Transverse colon (tissue), 4 donors: ENCODE results near the gene METAP2. TPM values are rescaled to one million over a fixed set of nuclear protein-coding genes. Genes with fewer than 3 reads are reported as not detected.
"Not testable (repeated sequence)": the region's sequence is repeated elsewhere in the genome, so short reads cannot be mapped to it uniquely, and the experiment has no call there.

Source experiments
- DNase-seq: peaks from one replicate; pipeline ENCODE4 v3.0.0-alpha.2; 2019
- H3K27ac ChIP-seq, 4 donors: fragments of 200-600 bp; sonication (generic); 2 replicates each; pipeline ENCODE4 v1.5.1; 2016 to 2018; ENCODE audit warnings: inconsistent platforms in 4 of 4
- H3K27me3 ChIP-seq: fragments of 200-600 bp; sonication (generic); 2 replicates; pipeline ENCODE4 v1.5.1; 2017; ENCODE audit warnings: inconsistent platforms
- H3K36me3 ChIP-seq, 4 donors: fragments of 200-600 bp; sonication (generic); 2 replicates each; pipeline ENCODE4 v1.5.1; 2017 to 2019; ENCODE audit warnings: inconsistent platforms in 4 of 4
- H3K4me1 ChIP-seq, 4 donors: fragments of 200-600 bp; sonication (generic); 2 replicates each; pipeline ENCODE4 v1.5.1; 2017 to 2020; ENCODE audit warnings: inconsistent platforms in 4 of 4
- H3K4me3 ChIP-seq, 4 donors: fragments of 200-600 bp; sonication (generic); 1 replicate in 1 of 4; 2 replicates in 3 of 4; pipeline versions ENCODE4 v1.5.1 to v1.6.1; 2017 to 2019; ENCODE audit warnings: inconsistent platforms in 4 of 4
- H3K9me3 ChIP-seq, 2 donors: fragments of 200-600 bp; sonication (generic); 2 replicates each; pipeline ENCODE4 v1.5.1; 2017 to 2019; ENCODE audit warnings: inconsistent platforms in 2 of 2
- EP300 ChIP-seq: sonication (generic); formaldehyde crosslinking; IDR thresholded peaks from one replicate; pipeline ENCODE4 v1.6.1; 2017; ENCODE audit warnings: antibody characterized with exemption, low read depth
- POLR2A ChIP-seq: fragments of 450-650 bp; IDR thresholded peaks from one replicate; pipeline ENCODE4 v1.6.1; 2016; ENCODE audit warnings: antibody characterized with exemption, mild to moderate bottlenecking, moderate library complexity
- POLR2AphosphoS5 ChIP-seq, 3 donors: sonication (generic); formaldehyde crosslinking; IDR thresholded peaks; one replicate each; pipeline ENCODE4 v1.6.1; 2016; ENCODE audit warnings: antibody characterized with exemption in 3 of 3
- WGBS, 2 donors: methylation state at CpG; one replicate each; pipeline ENCODE4 v1.1.5; 2018; ENCODE audit warnings: low coverage in 1 of 2; 5-methylcytosine and 5-hydroxymethylcytosine counted together
- in situ Hi-C, 4 donors: fragments of 200-750 bp; cut with MboI; loops; one replicate each; pipeline versions ENCODE4 v1.15.0 to v1.15.1; 2017; ENCODE audit warnings: low sequenced_read_pairs in 3 of 4, low pct_ligation_motif_present in 1 of 4, low pct_unique_long_range_greater_than_20kb in 1 of 4
- intact Hi-C: fragments of 100-400 bp; cut with DNase I; formaldehyde crosslinking; loops from one replicate; pipeline ENCODE4 v1.15.1; 2023; ENCODE audit warnings: low total_unique reads
- total RNA-seq, 4 donors: library from RNA; depleted of rRNA; stranded (reverse); fragments of >200 nt; gene quantifications; one replicate each; pipeline ENCODE4 v1.1.0, GENCODE V29; 2016
- TF ChIP-seq, protein P1 (sequence below), 5 experiments: fragments of 200-600 bp in 3 of 5; fragments of 450-650 bp in 2 of 5; sonication (generic) in 3 of 5; IDR thresholded peaks; 1 replicate in 2 of 5; 2 replicates in 3 of 5; pipeline ENCODE4 v1.5.1; 2016 to 2017; ENCODE audit warnings: antibody characterized with exemption in 5 of 5, inconsistent platforms in 3 of 5, mild to moderate bottlenecking in 2 of 5, moderate library complexity in 1 of 5

Gene METAP2
- total RNA-seq, 4 donors from 2014 or later = 5.2 to 59.7 (median 42.7) TPM

DNA sequence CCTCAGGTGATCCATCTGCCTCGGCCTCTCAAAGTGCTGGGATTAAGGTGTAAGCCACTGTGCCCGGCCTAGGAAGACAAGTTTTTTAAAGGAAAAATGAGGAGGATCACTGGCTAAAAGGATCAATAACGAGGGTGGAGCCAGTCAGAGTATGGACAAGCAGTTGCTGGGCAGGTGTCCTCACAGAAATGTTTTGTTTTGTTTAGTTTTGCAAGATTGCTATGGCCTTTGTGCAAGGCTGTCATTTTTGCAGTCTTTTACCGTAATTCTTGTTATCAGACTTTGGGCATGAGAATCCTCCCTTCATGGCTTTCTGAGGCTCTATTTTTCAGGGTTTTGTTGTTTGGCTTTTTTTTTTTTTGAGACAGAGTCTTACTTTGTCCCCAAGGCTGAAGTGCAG lies 11.9 kb upstream of the METAP2 start:
- no peak for DNase-seq
- Histone ChIP-seq H3K9me3 (peaks cover 15 to 17% of the 10 kb centered on the region in 2 donors), H3K4me3 (no peak overlapping the region), H3K27me3 (no peaks in the 10 kb centered on the region), H3K27ac (no peak overlapping the region), H3K36me3 (no peaks in the 10 kb centered on the region), H3K4me1 (no peaks in the 10 kb centered on the region)
- 85 to 96% methylated on average over 4 of the region's 4 CpGs for WGBS, 2 donors
- in situ Hi-C loops = no loop called here
- no peak for TF ChIP-seq POLR2AphosphoS5 (IDR thresholded peaks at IDR 0.05)
- no peak for TF ChIP-seq POLR2A
- TF ChIP-seq EP300 = no peak
- TF ChIP-seq, protein P1, sequence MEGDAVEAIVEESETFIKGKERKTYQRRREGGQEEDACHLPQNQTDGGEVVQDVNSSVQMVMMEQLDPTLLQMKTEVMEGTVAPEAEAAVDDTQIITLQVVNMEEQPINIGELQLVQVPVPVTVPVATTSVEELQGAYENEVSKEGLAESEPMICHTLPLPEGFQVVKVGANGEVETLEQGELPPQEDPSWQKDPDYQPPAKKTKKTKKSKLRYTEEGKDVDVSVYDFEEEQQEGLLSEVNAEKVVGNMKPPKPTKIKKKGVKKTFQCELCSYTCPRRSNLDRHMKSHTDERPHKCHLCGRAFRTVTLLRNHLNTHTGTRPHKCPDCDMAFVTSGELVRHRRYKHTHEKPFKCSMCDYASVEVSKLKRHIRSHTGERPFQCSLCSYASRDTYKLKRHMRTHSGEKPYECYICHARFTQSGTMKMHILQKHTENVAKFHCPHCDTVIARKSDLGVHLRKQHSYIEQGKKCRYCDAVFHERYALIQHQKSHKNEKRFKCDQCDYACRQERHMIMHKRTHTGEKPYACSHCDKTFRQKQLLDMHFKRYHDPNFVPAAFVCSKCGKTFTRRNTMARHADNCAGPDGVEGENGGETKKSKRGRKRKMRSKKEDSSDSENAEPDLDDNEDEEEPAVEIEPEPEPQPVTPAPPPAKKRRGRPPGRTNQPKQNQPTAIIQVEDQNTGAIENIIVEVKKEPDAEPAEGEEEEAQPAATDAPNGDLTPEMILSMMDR (IDR thresholded peaks at IDR 0.05) = no peak
- intact Hi-C loops = no loop called here

DNA sequence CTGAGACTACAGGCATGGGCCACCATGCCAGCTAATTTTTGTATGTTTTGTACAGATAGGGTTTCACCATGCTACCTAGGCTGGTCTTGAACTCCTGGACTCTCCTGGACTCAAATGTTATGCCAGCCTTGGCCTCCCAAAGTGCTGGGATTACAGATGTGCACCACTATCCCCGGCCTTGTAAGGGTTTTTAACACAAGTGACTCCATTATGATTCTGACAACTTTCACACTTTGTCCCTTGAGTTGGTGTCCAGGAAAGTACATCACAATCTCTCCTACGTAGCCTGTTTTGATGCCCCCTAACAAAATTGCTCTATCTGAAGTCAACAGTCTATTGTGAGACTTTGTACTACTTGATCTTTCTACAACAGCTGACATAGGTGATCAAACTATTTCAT lies 11.4 kb upstream of the METAP2 start:
- H3K4me3 ChIP-seq = no peak overlapping the region
- no peak overlapping the region for H3K27ac ChIP-seq
- H3K9me3 ChIP-seq = peaks cover 10 to 13% of the 10 kb centered on the region in 2 donors
- TF ChIP-seq POLR2A (no peak), EP300 (no peak), POLR2AphosphoS5 (IDR thresholded peaks at IDR 0.05) (no peak)
- TF ChIP-seq, protein P1 (IDR thresholded peaks at IDR 0.05) = no peak
- WGBS, 2 donors = 95 to 100% methylated on average over 1 to 2 of the region's 2 CpGs
- no peak for DNase-seq
- in situ Hi-C loops = no loop called here
- no peaks in the 10 kb centered on the region for H3K27me3 ChIP-seq
- H3K36me3 ChIP-seq = no peaks in the 10 kb centered on the region
- intact Hi-C loops = no loop called here
- no peaks in the 10 kb centered on the region for H3K4me1 ChIP-seq

DNA sequence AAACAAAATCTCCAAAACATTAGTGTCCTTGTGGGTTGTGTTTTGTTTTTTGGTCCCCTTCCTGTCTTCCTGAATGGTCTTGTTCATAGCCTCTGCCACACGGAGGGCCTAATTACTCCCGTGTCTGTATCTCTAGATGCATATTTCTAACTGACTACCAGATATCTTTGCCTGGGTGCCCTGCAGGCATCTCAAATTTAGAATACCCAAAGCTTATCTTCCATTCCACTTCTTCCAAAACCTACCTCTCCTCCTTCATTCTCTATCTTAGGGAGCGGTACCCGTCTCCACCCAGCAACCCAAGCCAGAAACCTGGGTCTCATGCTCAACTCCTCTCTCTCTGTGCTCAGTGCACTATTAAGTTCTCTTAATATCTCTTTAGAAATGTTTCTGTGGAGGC lies 10.9 kb upstream of the METAP2 start:
- Histone ChIP-seq H3K4me1 (no peaks in the 10 kb centered on the region), H3K27ac (no peak overlapping the region), H3K36me3 (no peaks in the 10 kb centered on the region), H3K9me3 (peaks cover 5 to 8% of the 10 kb centered on the region in 2 donors), H3K27me3 (no peaks in the 10 kb centered on the region), H3K4me3 (no peak overlapping the region)
- in situ Hi-C loops = no loop called here
- TF ChIP-seq POLR2A (no peak), POLR2AphosphoS5 (IDR thresholded peaks at IDR 0.05) (no peak), EP300 (no peak)
- TF ChIP-seq, protein P1 (IDR thresholded peaks at IDR 0.05) = no peak
- 72 to 81% methylated on average over 4 of the region's 4 CpGs for WGBS, 2 donors
- DNase-seq = no peak
- intact Hi-C loops = no loop called here

DNA sequence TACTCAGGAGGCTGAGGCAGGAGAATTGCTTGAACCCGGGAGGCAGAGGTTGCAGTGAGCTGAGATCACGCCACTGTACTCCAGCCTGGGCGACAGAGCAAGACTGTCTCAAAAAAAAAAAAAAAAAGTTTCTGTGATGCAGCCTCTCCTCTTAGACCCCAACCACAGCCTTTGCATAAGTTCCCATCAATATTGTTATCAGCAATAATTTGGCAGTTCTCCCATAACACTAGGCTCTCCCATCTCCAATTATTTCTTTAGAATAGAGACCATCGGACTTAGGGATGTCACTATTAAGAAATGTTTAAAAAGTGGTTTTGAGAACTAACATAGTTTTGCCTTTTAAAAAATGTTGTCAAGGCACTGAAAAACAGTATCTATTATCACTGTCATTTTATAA lies 10.2 kb upstream of the METAP2 start:
- H3K9me3 ChIP-seq, H3K27me3 ChIP-seq, DNase-seq, H3K36me3 ChIP-seq, H3K4me3 ChIP-seq, H3K27ac ChIP-seq, H3K4me1 ChIP-seq, in situ Hi-C loops, intact Hi-C loops: not testable (repeated sequence)
- 76 to 83% methylated on average over 2 to 4 of the region's 4 CpGs for WGBS, 2 donors

DNA sequence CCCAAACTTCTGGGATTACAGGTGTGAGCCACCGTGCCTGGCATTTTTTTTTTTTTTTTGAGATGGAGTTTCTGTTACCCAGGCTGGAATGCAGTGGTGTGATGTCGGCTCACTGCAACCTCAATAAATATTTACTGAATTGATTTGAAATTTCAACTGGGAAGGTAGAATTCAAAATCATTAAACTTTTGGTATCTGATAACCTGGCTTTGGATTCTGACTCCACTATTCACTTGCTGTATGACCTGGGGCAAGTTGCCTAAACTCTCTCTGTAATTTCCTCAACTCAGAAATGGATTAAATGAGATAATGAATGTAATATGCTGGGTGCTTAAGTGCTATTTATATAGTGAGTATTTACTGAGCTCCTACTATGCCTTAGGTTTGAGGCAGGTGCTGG lies 8.7 kb upstream of the METAP2 start:
- Histone ChIP-seq H3K27ac (no peak overlapping the region), H3K4me1 (no peaks in the 10 kb centered on the region), H3K36me3 (no peaks in the 10 kb centered on the region), H3K27me3 (no peaks in the 10 kb centered on the region), H3K9me3 (no peaks in the 10 kb centered on the region), H3K4me3 (no peak overlapping the region)
- in situ Hi-C loops (no loop called here), intact Hi-C loops (no loop called here)
- TF ChIP-seq, protein P1 (IDR thresholded peaks at IDR 0.05) = no peak
- no peak for TF ChIP-seq EP300
- no peak for TF ChIP-seq POLR2AphosphoS5 (IDR thresholded peaks at IDR 0.05)
- TF ChIP-seq POLR2A = no peak
- WGBS, 2 donors = 57 to 59% methylated on average over 2 of the region's 2 CpGs
- no peak for DNase-seq
